BJ (cell line): ENCODE measurements around the gene CALR. TPM values are rescaled to one million over a fixed set of nuclear protein-coding genes. Genes with fewer than 3 reads are reported as not detected.
"Not testable (repeated sequence)": the region's sequence is repeated elsewhere in the genome, so short reads cannot be mapped to it uniquely, and the experiment has no call there.

Experiments used
- CTCF ChIA-PET: fragments of 350-600 bp; formaldehyde crosslinking; extraction: SDS; loops from one replicate; lab custom pipeline; 2021; ENCODE audit warnings: antibody characterized with exemption, inconsistent platforms; lab: Yijun Ruan, JAX
- POLR2A ChIA-PET: fragments of 300-600 bp; sonication (Branson Sonifier 250); formaldehyde crosslinking; extraction: SDS; loops from one replicate; lab custom pipeline; 2021; ENCODE audit warnings: antibody characterized with exemption; lab: Charles Lee
- DNase-seq: peaks from one replicate; pipeline ENCODE4 v3.0.0-alpha.2; 2011; ENCODE audit warnings: low read depth
- H3K27me3 ChIP-seq: 2 replicates; pipeline ENCODE4 v1.6.0; 2011; ENCODE audit warnings: low read length; ENCODE audit not compliant: control insufficient read depth, insufficient read depth
- H3K36me3 ChIP-seq: 2 replicates; pipeline ENCODE4 v1.5.1; 2011; ENCODE audit warnings: low read length; ENCODE audit not compliant: control insufficient read depth, insufficient read depth
- H3K4me3 ChIP-seq: 2 replicates; pipeline ENCODE4 v1.5.1; 2011; ENCODE audit warnings: low read depth, mild to moderate bottlenecking, control low read depth, low read length
- polyA plus RNA-seq: library from polyadenylated mRNA; depleted of rRNA; stranded (reverse); fragments of >200 nt; gene quantifications from 2 replicates; pipeline ENCODE4 v1.2.3, GENCODE V29; 2011
- TF ChIP-seq, protein P1 (sequence below): IDR thresholded peaks from 2 replicates; pipeline ENCODE4 v1.5.1; 2011; ENCODE audit warnings: low read depth, mild to moderate bottlenecking, control low read depth, inconsistent platforms, low read length, moderate library complexity; ENCODE audit not compliant: insufficient read depth

The CALR gene
- polyA plus RNA-seq, 1 experiment: 1,647 TPM

DNA sequence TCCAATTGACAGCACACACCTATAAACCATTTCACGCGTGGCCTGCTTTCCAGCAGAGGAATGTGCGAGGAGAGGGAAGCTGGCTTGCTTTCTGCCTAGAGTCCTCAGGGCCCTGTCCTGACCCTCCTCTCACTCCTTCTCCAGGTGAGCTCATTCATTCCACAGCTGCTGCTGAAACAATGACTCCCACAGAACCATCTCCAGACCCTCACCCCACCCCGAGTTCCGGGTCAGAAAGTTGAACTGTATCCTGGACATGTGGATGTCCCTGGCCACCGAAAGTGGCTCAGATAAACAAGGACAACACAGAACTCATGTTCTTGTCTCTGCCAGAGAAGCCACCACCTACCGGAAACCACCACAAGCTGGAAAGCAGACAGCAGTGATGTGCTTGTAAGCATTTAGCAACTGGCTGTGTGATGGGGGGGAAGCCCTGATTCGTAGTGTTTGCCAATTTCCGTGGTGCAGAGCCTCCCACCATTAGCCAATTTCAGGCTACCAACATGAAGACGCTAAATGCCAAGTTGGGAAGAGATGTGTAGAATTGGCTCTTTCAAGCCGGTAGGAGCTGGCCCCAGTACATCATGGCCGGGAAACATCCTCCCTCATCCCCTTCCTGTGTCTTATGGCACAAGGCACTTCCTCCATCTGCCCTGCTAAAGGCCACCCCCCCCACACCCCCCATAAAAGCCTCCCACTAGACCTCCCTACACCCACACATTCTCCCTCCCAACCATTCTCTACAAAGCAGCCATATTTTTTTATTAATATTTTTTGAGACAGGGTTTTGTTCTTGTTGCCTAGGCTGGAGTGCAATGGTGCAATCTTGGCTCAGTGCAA lies 24.3 kb upstream of the CALR start:
- ChIA-PET CTCF (interaction anchor here (1.2 to 1.3 kb wide), 2 partner anchors 51 to 66 kb away, joined by 3 to 5 read pairs; no protein-coding TSS in a partner anchor), POLR2A (no interaction called here)
- Histone ChIP-seq H3K4me3 (no peak overlapping the region), H3K27me3 (no peaks in the 10 kb centered on the region), H3K36me3 (no peaks in the 10 kb centered on the region)
- TF ChIP-seq, protein P1, sequence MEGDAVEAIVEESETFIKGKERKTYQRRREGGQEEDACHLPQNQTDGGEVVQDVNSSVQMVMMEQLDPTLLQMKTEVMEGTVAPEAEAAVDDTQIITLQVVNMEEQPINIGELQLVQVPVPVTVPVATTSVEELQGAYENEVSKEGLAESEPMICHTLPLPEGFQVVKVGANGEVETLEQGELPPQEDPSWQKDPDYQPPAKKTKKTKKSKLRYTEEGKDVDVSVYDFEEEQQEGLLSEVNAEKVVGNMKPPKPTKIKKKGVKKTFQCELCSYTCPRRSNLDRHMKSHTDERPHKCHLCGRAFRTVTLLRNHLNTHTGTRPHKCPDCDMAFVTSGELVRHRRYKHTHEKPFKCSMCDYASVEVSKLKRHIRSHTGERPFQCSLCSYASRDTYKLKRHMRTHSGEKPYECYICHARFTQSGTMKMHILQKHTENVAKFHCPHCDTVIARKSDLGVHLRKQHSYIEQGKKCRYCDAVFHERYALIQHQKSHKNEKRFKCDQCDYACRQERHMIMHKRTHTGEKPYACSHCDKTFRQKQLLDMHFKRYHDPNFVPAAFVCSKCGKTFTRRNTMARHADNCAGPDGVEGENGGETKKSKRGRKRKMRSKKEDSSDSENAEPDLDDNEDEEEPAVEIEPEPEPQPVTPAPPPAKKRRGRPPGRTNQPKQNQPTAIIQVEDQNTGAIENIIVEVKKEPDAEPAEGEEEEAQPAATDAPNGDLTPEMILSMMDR: no peak
- no peak for DNase-seq

DNA sequence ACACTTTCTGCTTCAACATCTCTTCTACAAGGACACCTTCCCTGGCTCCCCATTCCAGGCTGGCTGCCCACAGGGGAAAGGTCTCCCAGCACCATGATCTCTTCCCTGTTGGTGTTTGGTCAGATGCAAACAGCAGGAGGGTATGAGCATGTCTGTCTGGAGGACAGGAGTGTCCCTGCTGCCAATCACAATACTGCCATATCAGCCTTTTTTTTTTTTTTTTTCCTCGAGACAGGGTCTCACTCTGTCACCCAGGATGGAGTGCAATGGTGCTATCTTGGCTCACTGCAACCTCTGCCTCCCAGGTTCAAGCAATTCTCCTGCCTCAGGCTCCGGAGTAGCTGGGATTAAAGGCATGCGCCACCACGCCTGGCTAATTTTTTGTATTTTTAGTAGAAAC lies 22.5 kb upstream of the CALR start:
- H3K4me3 ChIP-seq, H3K27me3 ChIP-seq, DNase-seq, POLR2A ChIA-PET, CTCF ChIA-PET, H3K36me3 ChIP-seq: not testable (repeated sequence)

DNA sequence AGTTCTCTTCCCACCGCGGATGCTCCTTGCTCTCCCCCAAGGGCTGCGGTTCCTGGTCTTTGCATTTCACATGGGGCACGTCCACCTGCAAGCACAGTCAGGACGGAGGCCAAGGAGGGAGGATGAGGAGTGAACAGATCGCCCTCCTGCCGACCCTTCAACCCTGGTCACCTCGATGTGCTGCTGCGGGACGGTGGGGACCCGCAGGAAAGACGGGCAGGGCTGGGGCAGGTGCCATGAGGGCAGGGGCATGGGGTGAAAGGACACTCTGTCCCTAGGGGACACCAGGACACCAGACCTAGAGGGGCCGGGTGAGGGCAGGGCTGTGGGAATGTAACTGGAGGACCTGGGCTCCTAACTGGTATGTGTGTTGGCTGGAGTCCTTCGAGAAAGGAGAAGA lies 20.2 kb upstream of the CALR start:
- CTCF ChIA-PET: interaction anchor here (1.1 to 1.3 kb wide), 2 partner anchors 8 to 10 kb away, joined by 3 read pairs; no protein-coding TSS in a partner anchor
- Histone ChIP-seq H3K36me3 (peaks cover 10% of the 10 kb centered on the region), H3K27me3 (no peaks in the 10 kb centered on the region), H3K4me3 (no peak overlapping the region)
- DNase-seq: no peak
- TF ChIP-seq, protein P1: no peak
- POLR2A ChIA-PET: no interaction called here

DNA sequence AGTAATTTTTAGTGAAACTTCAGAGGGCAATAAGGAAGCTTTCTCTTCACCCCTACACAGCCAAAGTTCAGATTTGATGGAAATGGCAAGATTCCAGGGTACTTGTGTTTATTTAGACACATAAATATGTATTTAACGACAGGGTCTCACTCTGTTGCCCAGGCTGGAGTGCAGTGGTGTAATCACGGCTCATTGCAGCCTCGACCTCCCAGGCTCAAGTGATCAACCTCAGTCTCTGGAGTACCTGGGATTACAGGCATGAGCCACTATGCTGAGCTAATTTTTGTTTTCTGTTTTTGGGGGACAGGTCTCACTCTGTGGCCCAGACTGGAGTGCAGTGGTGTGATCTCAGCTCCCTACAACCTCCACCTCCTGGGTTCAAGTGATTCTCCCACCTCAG lies 17.4 kb upstream of the CALR start:
- POLR2A ChIA-PET: no interaction called here
- H3K36me3 ChIP-seq: peaks cover 24% of the 10 kb centered on the region
- H3K4me3 ChIP-seq: no peak overlapping the region
- CTCF ChIA-PET: interaction anchor here (0.6 to 1.5 kb wide), 3 partner anchors 11 to 188 kb away, joined by 3 to 5 read pairs (median 3); no protein-coding TSS in a partner anchor
- DNase-seq: no peak
- H3K27me3 ChIP-seq: no peaks in the 10 kb centered on the region
- TF ChIP-seq, protein P1: no peak

DNA sequence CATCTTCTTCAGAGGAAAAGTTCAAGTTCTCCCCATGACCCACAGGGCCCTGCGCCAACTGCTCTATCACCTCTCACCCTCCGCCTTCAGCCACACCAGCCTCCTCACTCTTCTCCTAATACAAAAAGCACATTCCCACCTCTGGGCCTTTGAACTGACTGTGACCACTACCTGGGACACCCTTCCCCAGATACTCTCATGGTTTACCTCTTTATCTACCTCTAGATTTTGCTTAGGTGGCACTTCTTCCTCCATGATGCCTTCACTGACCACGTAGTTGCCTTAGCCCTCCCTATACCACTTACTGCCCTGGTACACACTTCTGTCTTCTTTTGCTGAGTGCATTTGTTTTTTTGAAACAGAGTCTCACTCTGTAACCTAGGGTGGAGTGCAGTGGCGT lies 15.4 kb upstream of the CALR start:
- H3K27me3 ChIP-seq: no peaks in the 10 kb centered on the region
- no peak overlapping the region for H3K4me3 ChIP-seq
- DNase-seq: no peak
- peaks cover 34% of the 10 kb centered on the region for H3K36me3 ChIP-seq
- ChIA-PET POLR2A (no interaction called here), CTCF (no interaction called here)
- TF ChIP-seq, protein P1: no peak
